Breast epithelium (tissue), 4 donors: ENCODE results near the gene NR5A2. TPM values are rescaled to one million over a fixed set of nuclear protein-coding genes. Genes with fewer than 3 reads are reported as not detected.

Source experiments
- DNase-seq, 2 donors: peaks; one replicate each; pipeline ENCODE4 v3.0.0-alpha.2; 2019; ENCODE audit warnings: low spot score in 2 of 2
- H3K27ac ChIP-seq, 2 donors: fragments of 200-600 bp; sonication (generic) in 1 of 2; one replicate each; pipeline ENCODE4 v1.5.1; 2016 to 2019; ENCODE audit warnings: mild to moderate bottlenecking in 1 of 2
- H3K27me3 ChIP-seq, 2 donors: fragments of 200-600 bp; sonication (generic) in 1 of 2; one replicate each; pipeline versions ENCODE4 v1.5.1 to v1.6.0; 2017 to 2019; ENCODE audit warnings: control low read depth in 1 of 2, mild to moderate bottlenecking in 1 of 2
- H3K36me3 ChIP-seq: fragments of 200-600 bp; one replicate; pipeline ENCODE4 v1.5.1; 2019
- H3K4me1 ChIP-seq, 2 donors: fragments of 200-600 bp; sonication (generic); one replicate each; pipeline ENCODE4 v1.5.1; 2016 to 2019; ENCODE audit warnings: control low read depth in 1 of 2
- H3K4me3 ChIP-seq, 3 donors: fragments of 200-600 bp; sonication (generic); 1 replicate in 2 of 3; 2 replicates in 1 of 3; pipeline ENCODE4 v1.5.1; 2016 to 2019; ENCODE audit warnings: mild to moderate bottlenecking in 3 of 3, moderate library complexity in 2 of 3
- H3K9me3 ChIP-seq, 2 donors: fragments of 200-600 bp; sonication (generic) in 1 of 2; one replicate each; pipeline ENCODE4 v1.5.1; 2016 to 2019; ENCODE audit warnings: control low read depth in 1 of 2
- POLR2A ChIP-seq: fragments of 450-650 bp; IDR thresholded peaks from one replicate; pipeline ENCODE4 v1.6.1; 2016; ENCODE audit warnings: antibody characterized with exemption, mild to moderate bottlenecking, moderate library complexity
- POLR2AphosphoS5 ChIP-seq, 3 donors: sonication (generic); formaldehyde crosslinking; IDR thresholded peaks; one replicate each; pipeline ENCODE4 v1.6.1; 2017; ENCODE audit warnings: antibody characterized with exemption in 3 of 3
- intact Hi-C: fragments of 100-400 bp; cut with DNase I; formaldehyde crosslinking; loops from one replicate; pipeline ENCODE4 v1.15.1; 2023; ENCODE audit warnings: low total_unique reads
- total RNA-seq, 3 donors: library from RNA; depleted of rRNA; stranded (reverse); fragments of >200 nt; gene quantifications; one replicate each; pipeline ENCODE4 v1.1.0, GENCODE V29; 2016
- TF ChIP-seq, protein P1 (sequence below), 3 donors: fragments of 450-650 bp; IDR thresholded peaks; one replicate each; pipeline ENCODE4 v1.5.1; 2016 to 2017; ENCODE audit warnings: antibody characterized with exemption in 3 of 3, mild to moderate bottlenecking in 3 of 3, moderate library complexity in 3 of 3

The NR5A2 gene
- total RNA-seq, 3 donors from 2014 or later: 4.1 to 5.6 (median 4.9) TPM

DNA sequence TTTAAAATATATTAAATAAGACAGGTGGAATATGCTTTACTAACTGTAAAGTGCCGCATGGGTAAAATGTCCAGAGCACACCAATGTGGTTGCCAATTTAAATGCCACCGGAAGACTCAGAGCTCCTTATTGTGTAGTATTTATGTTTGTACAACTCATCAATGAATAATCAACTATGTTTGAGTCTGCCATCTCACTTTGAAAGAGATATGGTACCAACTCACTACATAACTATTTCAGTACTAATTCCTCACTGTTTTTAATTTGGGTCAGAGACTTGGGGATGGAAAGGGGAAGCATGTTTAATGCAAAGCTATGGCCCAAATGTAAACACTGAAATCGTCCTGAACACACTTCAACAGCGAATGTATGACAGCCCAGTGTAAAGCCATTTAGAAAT lies 144.8 kb downstream of the NR5A2 start:
- peaks cover 0 to 5% of the 10 kb centered on the region in 2 donors for H3K27me3 ChIP-seq
- no peak overlapping the region for H3K4me3 ChIP-seq
- TF ChIP-seq, protein P1, sequence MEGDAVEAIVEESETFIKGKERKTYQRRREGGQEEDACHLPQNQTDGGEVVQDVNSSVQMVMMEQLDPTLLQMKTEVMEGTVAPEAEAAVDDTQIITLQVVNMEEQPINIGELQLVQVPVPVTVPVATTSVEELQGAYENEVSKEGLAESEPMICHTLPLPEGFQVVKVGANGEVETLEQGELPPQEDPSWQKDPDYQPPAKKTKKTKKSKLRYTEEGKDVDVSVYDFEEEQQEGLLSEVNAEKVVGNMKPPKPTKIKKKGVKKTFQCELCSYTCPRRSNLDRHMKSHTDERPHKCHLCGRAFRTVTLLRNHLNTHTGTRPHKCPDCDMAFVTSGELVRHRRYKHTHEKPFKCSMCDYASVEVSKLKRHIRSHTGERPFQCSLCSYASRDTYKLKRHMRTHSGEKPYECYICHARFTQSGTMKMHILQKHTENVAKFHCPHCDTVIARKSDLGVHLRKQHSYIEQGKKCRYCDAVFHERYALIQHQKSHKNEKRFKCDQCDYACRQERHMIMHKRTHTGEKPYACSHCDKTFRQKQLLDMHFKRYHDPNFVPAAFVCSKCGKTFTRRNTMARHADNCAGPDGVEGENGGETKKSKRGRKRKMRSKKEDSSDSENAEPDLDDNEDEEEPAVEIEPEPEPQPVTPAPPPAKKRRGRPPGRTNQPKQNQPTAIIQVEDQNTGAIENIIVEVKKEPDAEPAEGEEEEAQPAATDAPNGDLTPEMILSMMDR (IDR thresholded peaks at IDR 0.05): no peak
- TF ChIP-seq POLR2AphosphoS5 (IDR thresholded peaks at IDR 0.05): no peak
- TF ChIP-seq POLR2A: no peak
- no peak for DNase-seq
- H3K9me3 ChIP-seq: no peaks in the 10 kb centered on the region
- H3K36me3 ChIP-seq: no peaks in the 10 kb centered on the region
- intact Hi-C loops: no loop called here
- no peak overlapping the region for H3K27ac ChIP-seq
- no peaks in the 10 kb centered on the region for H3K4me1 ChIP-seq

DNA sequence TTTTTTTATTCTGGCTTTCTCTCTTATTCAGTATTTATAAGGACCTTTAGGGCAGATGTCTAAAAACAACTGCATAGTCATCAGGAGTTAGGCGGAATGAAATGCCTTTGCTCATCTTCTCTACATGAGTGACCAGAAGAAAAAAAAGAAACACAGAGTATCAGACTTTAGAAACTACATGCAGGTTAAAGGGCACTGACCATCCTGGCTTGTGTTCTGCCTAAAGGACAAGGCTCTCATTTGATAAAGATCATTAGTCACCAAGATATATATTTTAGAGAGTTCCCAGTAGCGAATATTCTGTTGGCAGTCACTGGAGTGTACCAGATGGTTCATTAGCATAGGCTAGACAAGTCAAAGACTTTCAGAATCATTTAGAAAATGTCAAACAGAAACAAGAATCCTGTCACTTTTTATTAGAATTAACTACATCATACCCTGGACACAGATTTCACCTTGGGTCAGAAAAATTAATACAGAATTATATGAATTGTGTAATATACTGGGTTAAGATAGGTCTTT lies 145.6 kb downstream of the NR5A2 start:
- no peaks in the 10 kb centered on the region for H3K9me3 ChIP-seq
- H3K4me3 ChIP-seq: no peak overlapping the region
- TF ChIP-seq POLR2A: no peak
- TF ChIP-seq, protein P1 (IDR thresholded peaks at IDR 0.05): no peak
- TF ChIP-seq POLR2AphosphoS5 (IDR thresholded peaks at IDR 0.05): no peak
- no peaks in the 10 kb centered on the region for H3K36me3 ChIP-seq
- intact Hi-C loops: no loop called here
- H3K4me1 ChIP-seq: no peaks in the 10 kb centered on the region
- DNase-seq: no peak
- no peak overlapping the region for H3K27ac ChIP-seq
- peaks cover 0 to 5% of the 10 kb centered on the region in 2 donors for H3K27me3 ChIP-seq

GRCh38 chr1:200174525-200175295 lies 147.2 kb downstream of the NR5A2 start:
- no peaks in the 10 kb centered on the region for H3K9me3 ChIP-seq
- intact Hi-C loops: no loop called here
- no peaks in the 10 kb centered on the region for H3K4me1 ChIP-seq
- H3K27me3 ChIP-seq: peaks cover 0 to 5% of the 10 kb centered on the region in 2 donors
- DNase-seq: no peak
- H3K36me3 ChIP-seq: no peaks in the 10 kb centered on the region
- no peak overlapping the region for H3K4me3 ChIP-seq
- no peak overlapping the region for H3K27ac ChIP-seq
- TF ChIP-seq POLR2AphosphoS5 (IDR thresholded peaks at IDR 0.05): no peak
- no peak for TF ChIP-seq POLR2A
- TF ChIP-seq, protein P1 (IDR thresholded peaks at IDR 0.05): no peak

- H3K9me3 ChIP-seq: no peaks in the 10 kb centered on the region
- H3K36me3 ChIP-seq: no peaks in the 10 kb centered on the region
- H3K27ac ChIP-seq: no peak overlapping the region
- no peaks in the 10 kb centered on the region for H3K4me1 ChIP-seq
- no peak overlapping the region for H3K4me3 ChIP-seq
- no peak for DNase-seq
- intact Hi-C loops: no loop called here
- TF ChIP-seq, protein P1 (IDR thresholded peaks at IDR 0.05): no peak
- no peak for TF ChIP-seq POLR2AphosphoS5 (IDR thresholded peaks at IDR 0.05)
- no peak for TF ChIP-seq POLR2A
- H3K27me3 ChIP-seq: peaks cover 0 to 5% of the 10 kb centered on the region in 2 donors
These were observed 148.7 kb downstream of the NR5A2 start for GRCh38 chr1:200176181-200176580.

DNA sequence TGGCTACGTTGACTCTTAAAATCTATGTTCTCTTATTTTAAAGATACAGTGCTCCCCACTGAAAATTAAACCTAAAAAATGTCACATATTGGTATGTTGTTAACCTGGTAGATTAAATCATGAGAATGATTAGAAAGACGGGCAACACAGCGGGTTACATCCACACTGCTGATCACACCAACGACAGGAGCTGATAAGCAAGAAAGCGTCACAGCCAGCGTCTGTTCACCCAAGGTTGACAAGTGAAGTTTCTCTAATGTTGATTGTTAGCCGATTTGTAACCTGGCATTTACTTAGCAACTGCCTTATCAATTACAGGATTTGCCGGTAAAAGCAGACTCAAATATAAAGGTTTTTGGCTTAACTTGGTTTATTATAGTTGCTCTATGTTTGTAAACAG lies 149.3 kb downstream of the NR5A2 start:
- Histone ChIP-seq H3K4me3 (no peak overlapping the region), H3K27me3 (peaks cover 0 to 5% of the 10 kb centered on the region in 2 donors), H3K4me1 (no peaks in the 10 kb centered on the region), H3K27ac (no peak overlapping the region), H3K36me3 (no peaks in the 10 kb centered on the region), H3K9me3 (no peaks in the 10 kb centered on the region)
- TF ChIP-seq POLR2A (no peak), POLR2AphosphoS5 (IDR thresholded peaks at IDR 0.05) (no peak)
- TF ChIP-seq, protein P1 (IDR thresholded peaks at IDR 0.05): no peak
- intact Hi-C loops: no loop called here
- no peak for DNase-seq
